ENCODE results near the gene RBKS.

GRCh38 chr2:27897717-27898116 is 7.5 kb upstream of the RBKS start:
- no peak for TF ChIP-seq CTCF (IDR thresholded peaks at IDR 0.05)
- no peak for TF ChIP-seq POLR2A (IDR thresholded peaks at IDR 0.05)
